Effector memory CD4-positive, alpha-beta T cell (primary cell): ENCODE measurements around the gene SEMA4D.

Experiments
- DNase-seq, 3 donors: peaks; one replicate each; pipeline ENCODE4 v3.0.0-alpha.2; 2020
- H3K27ac ChIP-seq: 2 replicates; pipeline ENCODE4 v1.7.0; 2013; ENCODE audit warnings: mild to moderate bottlenecking, low read length, moderate library complexity; ENCODE audit not compliant: insufficient read depth, poor library complexity, severe bottlenecking
- H3K27me3 ChIP-seq: replicated peaks from 2 replicates; pipeline ENCODE4 v1.7.0; 2013; ENCODE audit warnings: mild to moderate bottlenecking, low read length; ENCODE audit not compliant: insufficient read depth, control insufficient read depth, poor library complexity, severe bottlenecking
- H3K36me3 ChIP-seq: 2 replicates; pipeline ENCODE4 v1.7.0; 2013; ENCODE audit warnings: mild to moderate bottlenecking, low read length, moderate library complexity; ENCODE audit not compliant: control insufficient read depth, insufficient read depth
- H3K4me1 ChIP-seq: 2 replicates; pipeline ENCODE4 v1.7.0; 2013; ENCODE audit warnings: low read length, mild to moderate bottlenecking; ENCODE audit not compliant: control insufficient read depth, insufficient read depth, poor library complexity, severe bottlenecking
- H3K4me3 ChIP-seq: 2 replicates; pipeline ENCODE4 v1.7.0; 2013; ENCODE audit warnings: low read length, low read depth, mild to moderate bottlenecking; ENCODE audit not compliant: insufficient read depth, poor library complexity, severe bottlenecking
- H3K9me3 ChIP-seq: 2 replicates; pipeline ENCODE4 v1.7.0; 2013; ENCODE audit warnings: mild to moderate bottlenecking, low read length, moderate library complexity; ENCODE audit not compliant: control insufficient read depth

The SEMA4D gene

GRCh38 chr9:89428222-89428761, 69.6 kb downstream of the SEMA4D start:
- peaks cover 8% of the 10 kb centered on the region for H3K36me3 ChIP-seq
- H3K4me3 ChIP-seq, result no peak overlapping the region
- DNase-seq, result no peak
- peak overlapping the region; percentile 52 for H3K27ac ChIP-seq
- no peaks in the 10 kb centered on the region for H3K27me3 ChIP-seq
- no peaks in the 10 kb centered on the region for H3K9me3 ChIP-seq
- H3K4me1 ChIP-seq, result peaks cover 77% of the 10 kb centered on the region

DNA sequence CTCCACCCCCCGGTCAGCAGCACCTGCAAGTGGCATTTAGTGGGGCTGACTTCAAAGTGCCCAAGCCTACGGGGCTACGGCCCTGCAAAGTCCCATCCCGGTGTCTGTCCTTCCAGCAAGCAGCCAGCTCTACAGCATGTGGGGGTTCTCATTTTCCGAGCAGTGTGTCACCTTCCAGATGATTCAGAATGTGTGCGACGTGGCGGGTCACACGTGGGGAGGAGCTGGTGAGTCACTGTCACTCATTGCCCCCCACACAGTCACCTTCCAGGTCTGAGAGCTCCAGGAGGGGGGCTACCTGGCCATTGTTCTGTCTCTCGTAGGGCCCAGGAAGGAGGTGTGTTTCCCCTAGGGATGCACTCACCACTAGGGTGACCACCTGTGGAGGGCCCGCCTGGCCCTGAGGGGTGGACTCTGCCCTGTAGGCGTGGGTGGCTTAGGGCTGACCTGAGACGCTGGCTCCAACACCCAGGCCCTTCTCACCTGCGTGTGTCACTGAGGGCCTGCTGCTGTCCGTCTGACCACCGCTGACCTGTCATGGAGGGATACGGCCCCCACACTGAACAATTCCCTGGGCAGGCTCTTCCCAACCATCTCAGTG, 70.2 kb downstream of the SEMA4D start:
- H3K36me3 ChIP-seq, result peaks cover 4% of the 10 kb centered on the region
- H3K27ac ChIP-seq, result peak overlapping the region; percentile 52
- peak in 2 of 3 donors; percentile 54 to 64 for DNase-seq
- peaks cover 82% of the 10 kb centered on the region for H3K4me1 ChIP-seq
- H3K9me3 ChIP-seq, result no peaks in the 10 kb centered on the region
- H3K27me3 ChIP-seq, result no peaks in the 10 kb centered on the region
- H3K4me3 ChIP-seq, result no peak overlapping the region

- H3K4me1 ChIP-seq, result peaks cover 87% of the 10 kb centered on the region
- no peaks in the 10 kb centered on the region for H3K9me3 ChIP-seq
- H3K36me3 ChIP-seq, result peaks cover 4% of the 10 kb centered on the region
- no peaks in the 10 kb centered on the region for H3K27me3 ChIP-seq
- H3K27ac ChIP-seq, result peak overlapping the region; percentile 52
- no peak for DNase-seq
- no peak overlapping the region for H3K4me3 ChIP-seq
These were observed 71.4 kb downstream of the SEMA4D start for GRCh38 chr9:89426384-89426961.

DNA sequence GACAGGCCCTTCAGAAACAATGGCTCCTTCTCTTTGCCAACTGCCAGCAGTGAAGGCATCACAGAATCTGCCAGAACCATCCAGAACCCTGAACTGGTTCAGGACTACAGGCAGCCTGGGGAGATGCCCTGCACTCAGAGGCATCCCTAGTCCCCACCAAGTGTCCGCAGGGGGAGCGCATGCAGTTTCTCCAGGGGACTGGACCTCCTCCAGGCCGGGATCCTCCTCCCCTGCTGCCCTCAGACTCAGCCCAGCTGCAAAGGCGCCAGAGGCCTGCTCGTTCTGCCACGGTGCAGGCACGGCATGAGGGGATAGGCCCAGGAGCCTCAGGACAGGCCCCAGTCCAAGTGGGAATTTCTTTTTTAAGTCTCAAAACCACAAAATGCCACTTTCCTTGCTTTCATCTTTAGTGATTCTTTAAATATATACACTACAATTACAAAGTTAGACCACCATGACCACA, 72.0 kb downstream of the SEMA4D start:
- H3K9me3 ChIP-seq, result no peaks in the 10 kb centered on the region
- peak overlapping the region; percentile 52 for H3K27ac ChIP-seq
- H3K4me1 ChIP-seq, result peaks cover 89% of the 10 kb centered on the region
- H3K36me3 ChIP-seq, result peaks cover 4% of the 10 kb centered on the region
- no peak for DNase-seq
- no peaks in the 10 kb centered on the region for H3K27me3 ChIP-seq
- no peak overlapping the region for H3K4me3 ChIP-seq

GRCh38 chr9:89425024-89425805, 72.7 kb downstream of the SEMA4D start:
- Histone ChIP-seq H3K27ac (peak overlapping the region; percentile 52), H3K27me3 (no peaks in the 10 kb centered on the region), H3K4me1 (peaks cover 92% of the 10 kb centered on the region), H3K9me3 (no peaks in the 10 kb centered on the region), H3K36me3 (peaks cover 4% of the 10 kb centered on the region), H3K4me3 (no peak overlapping the region)
- no peak for DNase-seq

GRCh38 chr9:89422151-89422975, 75.5 kb downstream of the SEMA4D start:
- no peak overlapping the region for H3K4me3 ChIP-seq
- peak in 2 of 3 donors; percentile 31 to 72 for DNase-seq
- H3K27me3 ChIP-seq, result no peaks in the 10 kb centered on the region
- H3K4me1 ChIP-seq, result peaks cover 90% of the 10 kb centered on the region
- H3K27ac ChIP-seq, result peak overlapping the region; percentile 85
- H3K36me3 ChIP-seq, result peaks cover 5% of the 10 kb centered on the region
- no peaks in the 10 kb centered on the region for H3K9me3 ChIP-seq

DNA sequence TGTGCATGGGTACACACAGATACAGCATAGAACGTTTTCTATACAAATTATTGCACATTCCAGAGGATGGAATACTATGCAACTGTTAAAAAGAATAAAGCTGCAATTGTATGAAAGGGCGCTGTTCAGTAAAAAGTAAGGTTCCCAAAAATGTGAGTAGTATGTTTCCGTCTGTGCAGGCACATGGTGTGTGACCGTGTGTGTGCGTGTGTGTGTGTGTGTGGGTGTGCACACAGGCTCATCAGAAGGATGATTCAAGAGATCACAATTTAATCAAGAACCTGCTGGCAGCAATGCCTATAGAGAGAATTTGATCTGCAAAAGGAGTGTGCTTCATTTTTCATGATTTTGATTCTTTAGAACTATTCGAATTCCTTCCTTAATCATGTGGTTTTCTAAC, 76.3 kb downstream of the SEMA4D start:
- Histone ChIP-seq H3K27ac (peak overlapping the region; percentile 85), H3K9me3 (no peaks in the 10 kb centered on the region), H3K4me1 (peaks cover 86% of the 10 kb centered on the region), H3K36me3 (peaks cover 6% of the 10 kb centered on the region), H3K4me3 (no peak overlapping the region), H3K27me3 (no peaks in the 10 kb centered on the region)
- DNase-seq, result no peak

GRCh38 chr9:89420397-89421178, 77.3 kb downstream of the SEMA4D start:
- Histone ChIP-seq H3K27me3 (no peaks in the 10 kb centered on the region), H3K4me3 (no peak overlapping the region), H3K27ac (peak overlapping the region; percentile 85), H3K36me3 (peaks cover 11% of the 10 kb centered on the region), H3K4me1 (peaks cover 76% of the 10 kb centered on the region), H3K9me3 (no peaks in the 10 kb centered on the region)
- DNase-seq, result no peak

- Histone ChIP-seq H3K27me3 (no peaks in the 10 kb centered on the region), H3K4me1 (peaks cover 70% of the 10 kb centered on the region), H3K9me3 (no peaks in the 10 kb centered on the region), H3K27ac (peak overlapping the region; percentile 85), H3K4me3 (no peak overlapping the region), H3K36me3 (peaks cover 11% of the 10 kb centered on the region)
- no peak for DNase-seq
These were observed 77.9 kb downstream of the SEMA4D start for GRCh38 chr9:89419978-89420394.
